HG02870 (cell line): ENCODE data around the gene FTO.

ENCODE experiments used
- ATAC-seq: cut with Tn5 transposase; IDR thresholded peaks from one replicate; pipeline ENCODE4 v1.9.1; 2021; ENCODE audit warnings: mild to moderate bottlenecking, moderate library complexity; ENCODE audit not compliant: unreplicated experiment

FTO gene

GRCh38 chr16:54140057-54140787 is 436.3 kb downstream of the FTO start:
- no peak for ATAC-seq

- ATAC-seq = no peak
Observed at GRCh38 chr16:54140788-54141136, 436.8 kb downstream of the FTO start.

GRCh38 chr16:54142787-54143186 is 438.8 kb downstream of the FTO start:
- ATAC-seq = no peak

- ATAC-seq = no peak
Observed at GRCh38 chr16:54143410-54143809, 439.5 kb downstream of the FTO start.

- no peak for ATAC-seq
Observed at GRCh38 chr16:54143934-54144571, 440.1 kb downstream of the FTO start.

GRCh38 chr16:54144572-54144947 is 440.6 kb downstream of the FTO start:
- ATAC-seq = no peak

- no peak for ATAC-seq
Observed at GRCh38 chr16:54145881-54146280, 441.9 kb downstream of the FTO start.

GRCh38 chr16:54148974-54149373 is 445.0 kb downstream of the FTO start:
- no peak for ATAC-seq

- no peak for ATAC-seq
Observed at GRCh38 chr16:54150861-54151260, 446.9 kb downstream of the FTO start.

- ATAC-seq = no peak
Observed at GRCh38 chr16:54152362-54153239, 448.6 kb downstream of the FTO start.

GRCh38 chr16:54153240-54153934 is 449.4 kb downstream of the FTO start:
- ATAC-seq = no peak

- no peak for ATAC-seq
Observed at GRCh38 chr16:54156349-54156748, 452.4 kb downstream of the FTO start.

- ATAC-seq = no peak
Observed at GRCh38 chr16:54158986-54159385, 455.0 kb downstream of the FTO start.

GRCh38 chr16:54159490-54160080 is 455.6 kb downstream of the FTO start:
- no peak for ATAC-seq

- no peak for ATAC-seq
Observed at GRCh38 chr16:54160252-54160860, 456.4 kb downstream of the FTO start.

- ATAC-seq = no peak
Observed at GRCh38 chr16:54160939-54161897, 457.3 kb downstream of the FTO start.

- ATAC-seq = no peak
Observed at GRCh38 chr16:54163197-54163843, 459.4 kb downstream of the FTO start.

- no peak for ATAC-seq
Observed at GRCh38 chr16:54164789-54165173, 460.8 kb downstream of the FTO start.
